NCI-H748 treated with DMSO at 0.1 percent for 48 hours (cell line): Measurements from ENCODE around the gene SGCA.

Experiments
- DNase-seq: peaks from one replicate; lab custom pipeline; 2025; lab: John Stamatoyannopoulos, UW

Gene SGCA

GRCh38 chr17:50134206-50135110 is 31.3 kb upstream of the SGCA start:
- no peak for DNase-seq

- DNase-seq = no peak
Measured at GRCh38 chr17:50135316-50136095, 30.3 kb upstream of the SGCA start.

DNA sequence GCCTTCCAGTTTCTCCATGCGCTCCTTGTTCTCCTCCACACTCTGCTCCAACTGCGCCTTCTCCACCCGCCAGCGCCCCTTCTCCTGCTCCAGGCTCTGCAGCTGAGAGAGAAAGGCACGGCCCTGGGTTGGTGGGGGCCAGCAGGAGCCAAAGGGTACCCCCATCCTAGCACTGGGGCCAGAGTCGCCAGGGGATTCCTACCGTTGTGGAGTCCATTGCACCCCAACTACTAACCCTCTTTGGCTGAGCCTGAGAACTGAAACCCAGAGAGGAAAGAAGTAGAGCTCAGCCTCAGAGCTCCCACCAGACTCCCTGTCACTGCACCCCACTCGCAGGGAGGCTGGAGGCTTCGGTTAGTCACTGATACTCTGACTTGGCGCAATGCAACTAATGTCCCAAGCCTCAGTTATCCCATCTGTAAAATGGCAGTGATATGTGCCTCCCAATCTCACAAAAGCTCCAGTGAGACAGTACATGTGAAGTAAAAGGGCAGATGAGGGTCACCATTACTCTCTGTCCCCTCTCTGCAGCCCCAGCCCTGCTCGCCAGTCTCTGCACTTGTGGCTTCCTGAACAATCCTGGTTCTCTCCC is 29.6 kb upstream of the SGCA start:
- no peak for DNase-seq

DNA sequence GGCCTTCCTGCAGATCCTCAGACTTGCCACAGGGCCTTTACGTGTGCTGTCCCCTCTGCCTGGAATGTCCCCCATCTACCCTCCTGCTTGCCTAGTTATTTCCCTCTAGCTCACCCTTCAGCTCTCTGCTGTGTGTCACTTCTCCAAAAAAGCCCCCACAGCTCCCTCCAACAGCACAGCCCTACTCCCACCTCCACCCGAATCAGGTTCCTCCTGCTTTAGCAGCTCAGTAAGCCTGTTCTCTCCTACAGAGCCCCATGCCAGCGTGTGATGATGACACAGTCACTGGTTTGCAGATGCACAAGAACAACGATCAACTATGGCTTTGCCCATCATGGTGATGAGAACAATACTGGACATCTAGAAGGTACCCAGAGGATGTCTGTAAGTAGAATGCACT is 28.8 kb upstream of the SGCA start:
- no peak for DNase-seq

GRCh38 chr17:50139185-50139783 is 26.5 kb upstream of the SGCA start:
- DNase-seq = no peak

- DNase-seq = peak; percentile 22
Measured at GRCh38 chr17:50139950-50140885, 25.6 kb upstream of the SGCA start.

- DNase-seq = no peak
Measured at GRCh38 chr17:50141026-50141744, 24.6 kb upstream of the SGCA start.

DNA sequence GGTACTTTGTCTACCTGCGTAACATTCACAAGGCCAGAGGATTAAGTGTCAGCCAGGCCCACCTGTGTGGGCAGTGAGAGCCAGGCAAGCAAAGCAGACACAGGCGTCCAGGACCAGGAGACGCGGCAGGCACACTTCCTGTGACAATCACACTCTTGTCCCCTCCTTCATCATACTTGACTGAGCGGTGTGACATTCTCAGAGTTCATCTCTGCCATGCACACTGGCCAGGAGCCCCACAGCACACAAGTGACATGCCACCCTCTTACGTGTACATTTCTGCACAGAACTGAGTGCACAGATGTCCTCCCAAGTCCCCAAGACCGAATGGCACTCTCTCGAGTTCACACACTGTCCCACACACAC is 24.1 kb upstream of the SGCA start:
- DNase-seq = no peak

DNA sequence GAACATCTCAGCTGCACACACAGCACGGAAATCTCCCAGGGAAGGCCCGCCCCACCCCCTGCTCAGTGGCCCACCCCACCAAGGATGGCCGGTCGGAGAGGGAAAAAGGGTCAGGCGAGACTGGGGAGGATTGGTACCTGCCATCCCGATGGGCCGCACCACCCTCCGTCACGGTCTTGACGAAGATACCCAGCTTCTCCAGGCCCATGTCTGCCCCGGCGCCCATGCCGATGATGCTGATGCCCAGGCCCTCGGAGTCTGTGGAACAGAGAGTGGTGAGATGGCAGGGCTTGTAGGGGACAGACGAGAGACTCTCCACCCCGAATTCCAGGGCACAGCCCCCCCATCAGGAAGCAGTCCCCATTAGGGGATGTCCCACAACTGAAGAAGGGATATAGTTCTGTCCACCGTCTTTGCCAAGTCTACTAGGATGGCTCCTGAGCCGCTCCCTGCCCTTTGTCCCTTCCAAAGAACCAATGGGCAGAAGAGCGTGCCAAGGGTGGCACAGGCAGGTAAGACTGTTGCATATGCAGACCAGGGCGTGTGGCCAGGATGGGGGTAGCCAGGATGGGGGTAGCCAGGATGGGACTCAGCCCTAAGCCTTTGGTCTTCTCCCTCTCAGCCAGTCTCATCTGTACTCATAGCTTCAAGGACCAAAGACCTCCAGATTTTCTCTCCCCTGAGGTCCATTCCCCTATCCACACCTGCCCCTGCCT is 22.2 kb upstream of the SGCA start:
- no peak for DNase-seq

DNA sequence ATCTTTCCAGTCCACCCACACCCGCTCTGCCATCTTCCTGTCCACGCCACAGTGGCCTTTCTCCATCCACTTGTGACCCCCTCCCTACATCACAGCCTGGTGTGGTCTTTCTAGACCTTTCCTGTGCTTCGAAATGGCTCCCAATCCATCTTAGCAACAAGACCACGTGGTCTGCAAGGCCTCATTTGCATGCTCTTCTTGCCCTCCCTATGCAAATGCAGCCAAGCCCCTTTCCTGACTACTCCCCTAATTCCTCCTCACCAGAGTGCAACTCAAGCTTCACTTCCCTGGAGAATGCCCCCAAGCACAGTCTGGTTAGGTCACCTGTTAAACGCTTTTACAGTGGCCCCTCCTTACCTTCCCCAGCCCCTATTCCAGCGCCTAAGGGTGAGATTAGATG is 21.4 kb upstream of the SGCA start:
- DNase-seq = no peak

DNA sequence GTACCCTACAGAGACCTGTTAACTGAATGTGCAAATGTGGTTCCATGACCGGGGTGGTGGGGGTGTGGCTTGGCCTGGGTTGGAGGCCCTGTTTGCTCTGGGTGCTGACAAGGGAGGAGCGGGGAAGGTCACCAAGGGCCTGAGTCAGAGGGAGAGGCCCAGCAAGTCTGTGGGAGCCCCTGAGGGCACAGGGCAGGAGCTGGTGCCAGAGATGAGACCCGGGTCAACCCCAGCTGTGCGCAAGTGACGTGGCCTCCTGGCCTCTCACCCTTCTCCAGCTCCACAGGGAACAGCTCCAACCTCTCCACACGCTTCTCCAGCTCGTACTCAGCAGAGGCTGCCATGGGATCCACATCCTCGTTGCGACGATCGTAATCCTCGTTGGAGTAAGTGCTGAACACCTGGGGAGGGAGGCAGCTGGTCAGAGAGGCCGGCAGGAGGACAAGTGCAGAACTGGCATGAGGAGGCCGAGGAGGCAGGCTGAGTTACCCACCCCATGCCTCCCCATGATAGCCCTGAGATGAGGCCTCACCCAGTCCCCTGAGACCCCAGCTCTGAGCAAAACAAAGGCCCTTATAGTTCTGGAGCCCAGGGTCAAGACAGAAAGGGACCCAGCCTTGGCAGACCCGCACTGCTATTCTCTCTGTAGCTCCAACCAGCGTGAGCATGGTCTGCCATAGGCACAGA is 20.8 kb upstream of the SGCA start:
- DNase-seq = no peak

DNA sequence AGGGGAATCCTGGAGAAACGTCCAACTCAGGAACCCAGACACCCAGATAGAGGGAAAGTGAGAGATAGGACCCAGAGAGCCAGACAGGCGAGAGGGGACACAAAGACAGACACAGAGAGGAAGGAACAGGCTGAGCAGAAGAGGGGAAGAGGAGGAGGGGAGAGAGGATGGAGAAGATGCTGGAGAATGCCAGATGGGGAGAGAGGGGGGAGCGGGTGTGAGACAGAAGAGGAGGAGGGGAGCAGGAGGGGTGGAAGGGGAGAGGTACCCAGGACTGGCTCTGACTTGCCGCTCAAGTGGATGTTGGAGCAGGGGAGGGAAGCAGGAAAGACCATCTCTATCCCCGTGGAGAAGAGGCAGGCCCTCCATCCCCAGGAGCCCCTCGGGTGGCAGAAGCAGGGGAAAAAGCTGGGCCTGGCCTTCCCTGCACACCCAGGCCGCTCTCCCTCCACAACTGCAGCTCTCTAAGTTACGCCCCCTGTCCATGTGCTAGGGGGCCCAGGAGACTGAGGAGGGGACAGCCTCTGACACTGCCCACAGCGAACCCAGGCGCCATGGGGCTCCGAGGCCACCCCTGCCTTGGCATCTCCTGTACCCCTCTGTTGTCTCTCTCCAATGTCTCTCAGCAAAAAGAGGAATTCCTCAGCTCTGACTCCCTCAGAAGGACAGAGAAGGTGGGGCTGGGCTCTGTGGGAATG is 20.1 kb upstream of the SGCA start:
- no peak for DNase-seq

- no peak for DNase-seq
Measured at GRCh38 chr17:50146230-50146926, 19.4 kb upstream of the SGCA start.

- no peak for DNase-seq
Measured at GRCh38 chr17:50146927-50147665, 18.7 kb upstream of the SGCA start.

- DNase-seq = no peak
Measured at GRCh38 chr17:50147841-50148225, 18.0 kb upstream of the SGCA start.

DNA sequence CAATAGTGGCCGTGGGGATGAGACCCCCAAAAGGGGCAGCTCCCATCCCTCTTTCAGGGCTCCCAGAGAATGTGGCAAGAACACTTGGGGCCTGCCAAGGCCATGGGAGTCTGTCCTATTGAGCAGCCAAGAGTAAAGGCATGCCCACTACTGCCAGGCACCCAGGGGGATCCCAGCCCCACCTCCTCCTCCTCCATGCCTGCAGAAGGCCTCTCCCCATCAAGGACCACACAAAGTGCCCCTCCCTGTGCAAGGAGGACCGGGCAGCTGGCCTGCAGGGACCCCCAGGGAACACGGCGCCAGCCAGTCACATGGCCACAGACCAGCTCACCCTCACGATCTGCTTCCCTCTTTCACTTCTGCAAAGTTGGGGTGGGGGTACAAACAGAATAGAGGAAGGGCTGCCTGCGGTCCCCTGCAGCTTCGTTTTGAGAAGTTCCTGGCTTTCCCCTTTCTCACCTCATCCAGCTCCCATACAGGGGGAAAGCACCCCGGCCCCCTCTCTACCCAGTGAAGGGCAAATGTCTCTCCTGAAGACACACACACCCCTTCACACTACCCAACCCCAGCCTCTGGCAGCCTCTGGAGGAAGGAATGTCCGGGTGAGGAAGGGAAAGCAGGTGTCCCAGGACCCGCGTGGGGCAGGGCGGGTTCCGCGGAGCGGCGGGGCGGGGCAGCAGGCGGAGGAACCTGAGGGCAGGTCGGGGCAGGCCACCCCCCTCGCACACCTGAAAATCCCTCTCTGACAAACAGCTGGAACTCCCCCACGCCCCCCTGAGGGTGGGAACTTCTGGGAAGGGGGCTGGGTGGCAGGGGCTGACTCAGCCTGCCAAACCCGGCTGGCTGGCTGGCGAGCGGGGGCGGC is 17.3 kb upstream of the SGCA start:
- DNase-seq = no peak

GRCh38 chr17:50149091-50149416 is 16.8 kb upstream of the SGCA start:
- DNase-seq = no peak
